Measurements from ENCODE around the gene CTNND2.

DNA sequence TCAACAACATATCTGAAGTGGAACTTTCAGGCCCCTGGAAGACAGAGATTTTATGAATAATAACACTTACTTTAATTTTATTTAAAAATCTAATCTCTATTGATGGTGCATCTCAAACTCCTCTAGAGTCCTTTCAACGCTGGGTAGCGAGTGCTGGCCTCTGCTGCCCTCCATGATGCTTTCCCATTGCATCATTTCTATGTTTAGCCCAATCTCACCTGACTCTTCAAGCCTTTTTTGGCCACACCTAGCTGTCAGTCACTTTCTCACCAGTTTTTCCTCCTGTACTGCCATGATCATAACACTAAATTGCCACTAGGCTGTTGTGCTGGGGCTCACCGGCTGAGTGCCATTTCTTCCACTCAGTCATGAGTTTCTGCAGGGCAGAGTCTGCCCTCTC lies 747.1 kb downstream of the CTNND2 start:
- TF ChIP-seq POLR2A (conservative IDR thresholded peaks at IDR 0.05) (no peak), SRSF7 (optimal IDR thresholded peaks at IDR 0.05; ENCODE audit: low read depth, low read length) (no peak), KDM4B (IDR thresholded peaks at IDR 0.05; ENCODE audit: borderline replicate concordance in 2 of 2, low read depth in 1 of 2) (no peak), NFIC (IDR thresholded peaks at IDR 0.05) (no peak), ARID1B (IDR thresholded peaks at IDR 0.05) (no peak), GTF2F1 (IDR thresholded peaks at IDR 0.05; ENCODE audit: low read depth, low read length) (no peak), MEF2D (tag; conservative IDR thresholded peaks at IDR 0.05; ENCODE audit: low read depth) (no peak), MXI1 (IDR thresholded peaks at IDR 0.05; ENCODE audit: low read depth, low read length) (no peak), FOXK2 (conservative IDR thresholded peaks at IDR 0.05 in 1 of 2, IDR thresholded peaks at IDR 0.05 in 1 of 2; ENCODE audit: low read depth in 2 of 2) (no peak)
- TF ChIP-seq, protein P1, sequence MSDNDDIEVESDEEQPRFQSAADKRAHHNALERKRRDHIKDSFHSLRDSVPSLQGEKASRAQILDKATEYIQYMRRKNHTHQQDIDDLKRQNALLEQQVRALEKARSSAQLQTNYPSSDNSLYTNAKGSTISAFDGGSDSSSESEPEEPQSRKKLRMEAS (CRISPR knock-in tag; IDR thresholded peaks at IDR 0.05): no peak

All from K562 (cell line).